Colonic mucosa (tissue), 4 donors: ENCODE measurements around the gene ATXN7L2. TPM values are rescaled to one million over a fixed set of nuclear protein-coding genes. Genes with fewer than 3 reads are reported as not detected.

Experiments used
- DNase-seq: peaks from one replicate; pipeline ENCODE4 v3.0.0-alpha.2; 2020
- H3K27ac ChIP-seq: fragments of 200-600 bp; one replicate; pipeline ENCODE4 v1.8.0; 2021
- H3K27me3 ChIP-seq: fragments of 200-600 bp; one replicate; pipeline ENCODE4 v1.8.0; 2021
- H3K36me3 ChIP-seq: fragments of 200-600 bp; one replicate; pipeline ENCODE4 v1.8.0; 2021
- H3K4me1 ChIP-seq: fragments of 200-600 bp; one replicate; pipeline ENCODE4 v1.8.0; 2021; ENCODE audit warnings: mild to moderate bottlenecking
- H3K4me3 ChIP-seq: fragments of 200-600 bp; one replicate; pipeline ENCODE4 v1.8.0; 2021
- H3K9ac ChIP-seq, 2 donors: one replicate each; pipeline ENCODE4 v1.7.0; 2013; ENCODE audit warnings: control low read depth in 2 of 2, low read depth in 2 of 2, low read length in 2 of 2
- H3K9me3 ChIP-seq: fragments of 200-600 bp; one replicate; pipeline ENCODE4 v1.8.0; 2021
- intact Hi-C: fragments of 100-400 bp; cut with DNase I; formaldehyde crosslinking; loops from one replicate; pipeline ENCODE4 v1.14.1; 2022
- total RNA-seq, 2 donors: library from RNA; stranded (reverse); fragmentation: NEBNext Ultra II Directional in 1 of 2; extraction: Animal tissue kit (Norgen Biotek cat#: 25700) in 1 of 2; gene quantifications; one replicate each; pipeline ENCODE4 v1.2.1, GENCODE V29; 2021
- TF ChIP-seq, protein P1 (sequence below): fragments of 200-600 bp; IDR thresholded peaks from one replicate; pipeline ENCODE4 v1.8.0; 2022; ENCODE audit warnings: antibody characterized with exemption, mild to moderate bottlenecking
- donor health status: healthy.
- donor health status: DM: no; HTN: no; CAD: no.
- donor health status: DM: no; HTN: no; CAD: no.

Gene ATXN7L2
- total RNA-seq, 2 donors from 2014 or later = 2.3 to 4.0 TPM

GRCh38 chr1:109534307-109534858 is 50.7 kb downstream of the ATXN7L2 start:
- Histone ChIP-seq H3K27me3 (no peaks in the 10 kb centered on the region), H3K4me3 (no peak overlapping the region), H3K4me1 (peaks cover 5% of the 10 kb centered on the region), H3K36me3 (no peaks in the 10 kb centered on the region), H3K9ac (no peak overlapping the region), H3K27ac (no peak overlapping the region), H3K9me3 (no peaks in the 10 kb centered on the region)
- intact Hi-C loops = loop anchor here (10.0 kb wide), 1 partner anchor 110 kb away; the partner anchor contains the start of gene PSMA5
- DNase-seq = no peak
- TF ChIP-seq, protein P1, sequence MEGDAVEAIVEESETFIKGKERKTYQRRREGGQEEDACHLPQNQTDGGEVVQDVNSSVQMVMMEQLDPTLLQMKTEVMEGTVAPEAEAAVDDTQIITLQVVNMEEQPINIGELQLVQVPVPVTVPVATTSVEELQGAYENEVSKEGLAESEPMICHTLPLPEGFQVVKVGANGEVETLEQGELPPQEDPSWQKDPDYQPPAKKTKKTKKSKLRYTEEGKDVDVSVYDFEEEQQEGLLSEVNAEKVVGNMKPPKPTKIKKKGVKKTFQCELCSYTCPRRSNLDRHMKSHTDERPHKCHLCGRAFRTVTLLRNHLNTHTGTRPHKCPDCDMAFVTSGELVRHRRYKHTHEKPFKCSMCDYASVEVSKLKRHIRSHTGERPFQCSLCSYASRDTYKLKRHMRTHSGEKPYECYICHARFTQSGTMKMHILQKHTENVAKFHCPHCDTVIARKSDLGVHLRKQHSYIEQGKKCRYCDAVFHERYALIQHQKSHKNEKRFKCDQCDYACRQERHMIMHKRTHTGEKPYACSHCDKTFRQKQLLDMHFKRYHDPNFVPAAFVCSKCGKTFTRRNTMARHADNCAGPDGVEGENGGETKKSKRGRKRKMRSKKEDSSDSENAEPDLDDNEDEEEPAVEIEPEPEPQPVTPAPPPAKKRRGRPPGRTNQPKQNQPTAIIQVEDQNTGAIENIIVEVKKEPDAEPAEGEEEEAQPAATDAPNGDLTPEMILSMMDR = no peak

DNA sequence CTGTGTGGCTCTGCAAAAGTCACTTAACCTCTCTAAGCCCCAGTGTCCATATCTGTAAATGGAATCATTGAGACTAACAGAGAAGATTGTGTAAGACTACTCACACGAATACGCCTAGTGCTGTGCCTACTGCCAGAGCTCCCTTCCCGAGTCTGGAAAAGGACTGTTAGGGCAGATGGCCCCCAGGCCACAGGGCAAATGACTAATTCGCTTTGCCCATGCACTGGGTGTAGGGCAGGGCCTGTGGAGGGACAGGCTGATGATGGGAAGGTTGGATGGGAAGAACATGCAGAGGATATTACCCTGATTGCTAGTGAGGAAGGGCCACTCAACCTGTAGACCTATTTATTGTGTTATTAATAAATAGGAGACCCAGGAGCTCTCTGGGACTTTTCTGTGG is 51.8 kb downstream of the ATXN7L2 start:
- H3K9me3 ChIP-seq = no peaks in the 10 kb centered on the region
- peaks cover 5% of the 10 kb centered on the region for H3K4me1 ChIP-seq
- no peak overlapping the region for H3K27ac ChIP-seq
- no peaks in the 10 kb centered on the region for H3K27me3 ChIP-seq
- no peak for DNase-seq
- H3K36me3 ChIP-seq = no peaks in the 10 kb centered on the region
- no peak overlapping the region for H3K4me3 ChIP-seq
- intact Hi-C loops = loop anchor here (10.0 kb wide), 1 partner anchor 111 kb away; the partner anchor contains the start of gene PSMA5
- TF ChIP-seq, protein P1 = no peak
- no peak overlapping the region for H3K9ac ChIP-seq

GRCh38 chr1:109535971-109536491 is 52.3 kb downstream of the ATXN7L2 start:
- no peak overlapping the region for H3K9ac ChIP-seq
- DNase-seq = no peak
- no peak overlapping the region for H3K4me3 ChIP-seq
- no peaks in the 10 kb centered on the region for H3K27me3 ChIP-seq
- H3K36me3 ChIP-seq = no peaks in the 10 kb centered on the region
- peaks cover 5% of the 10 kb centered on the region for H3K4me1 ChIP-seq
- TF ChIP-seq, protein P1 = no peak
- H3K9me3 ChIP-seq = no peaks in the 10 kb centered on the region
- intact Hi-C loops = loop anchor here (10.0 kb wide), 1 partner anchor 111 kb away; the partner anchor contains the start of gene PSMA5
- no peak overlapping the region for H3K27ac ChIP-seq

- Histone ChIP-seq H3K36me3 (no peaks in the 10 kb centered on the region), H3K9me3 (no peaks in the 10 kb centered on the region), H3K27ac (no peak overlapping the region), H3K9ac (no peak overlapping the region), H3K4me3 (no peak overlapping the region), H3K27me3 (no peaks in the 10 kb centered on the region), H3K4me1 (peaks cover 2% of the 10 kb centered on the region)
- intact Hi-C loops = loop anchor here (10.0 kb wide), 1 partner anchor 113 kb away; the partner anchor contains the start of gene PSMA5
- TF ChIP-seq, protein P1 = no peak
- no peak for DNase-seq
These were observed 53.9 kb downstream of the ATXN7L2 start for GRCh38 chr1:109537450-109538178.

GRCh38 chr1:109538827-109539555 is 55.3 kb downstream of the ATXN7L2 start:
- H3K4me3 ChIP-seq = no peak overlapping the region
- no peak overlapping the region for H3K9ac ChIP-seq
- TF ChIP-seq, protein P1 = no peak
- no peaks in the 10 kb centered on the region for H3K27me3 ChIP-seq
- DNase-seq = no peak
- H3K9me3 ChIP-seq = no peaks in the 10 kb centered on the region
- intact Hi-C loops = loop anchor here (10.0 kb wide), 1 partner anchor 114 kb away; the partner anchor contains the start of gene PSMA5
- no peaks in the 10 kb centered on the region for H3K4me1 ChIP-seq
- H3K36me3 ChIP-seq = no peaks in the 10 kb centered on the region
- no peak overlapping the region for H3K27ac ChIP-seq
